Karpas-422 (cell line): ENCODE data around the gene GRK5. TPM values are rescaled to one million over a fixed set of nuclear protein-coding genes. Genes with fewer than 3 reads are reported as not detected.
A peak's percentile ranks its signal among the peaks of the same experiment; 100 is the strongest.

Source experiments
- DNase-seq: peaks from one replicate; pipeline ENCODE4 v3.0.0-alpha.2; 2015
- H2AFZ ChIP-seq: fragments of 200-600 bp; sonication (generic); 2 replicates; pipeline ENCODE4 v1.6.1; 2014; ENCODE audit warnings: antibody characterized with exemption, low read length, mixed read lengths
- H3K27ac ChIP-seq: fragments of 200-600 bp; sonication (generic); 2 replicates; pipeline ENCODE4 v1.5.1; 2014; ENCODE audit warnings: mild to moderate bottlenecking, low read length, moderate library complexity
- H3K27me3 ChIP-seq: fragments of 200-600 bp; sonication (generic); 2 replicates; pipeline ENCODE4 v1.6.1; 2014; ENCODE audit warnings: low read length, mixed read lengths
- H3K36me3 ChIP-seq: fragments of 200-600 bp; sonication (generic); 2 replicates; pipeline ENCODE4 v1.6.1; 2014; ENCODE audit warnings: low read length, mixed read lengths; ENCODE audit not compliant: insufficient read depth
- H3K4me1 ChIP-seq: fragments of 200-600 bp; sonication (generic); 2 replicates; pipeline ENCODE4 v1.6.1; 2014; ENCODE audit warnings: mild to moderate bottlenecking, low read length, mixed read lengths
- H3K4me2 ChIP-seq: fragments of 200-600 bp; sonication (generic); 2 replicates; pipeline ENCODE4 v1.6.1; 2014; ENCODE audit warnings: low read length, low read depth, mild to moderate bottlenecking; ENCODE audit not compliant: poor library complexity, severe bottlenecking
- H3K4me3 ChIP-seq: fragments of 200-600 bp; sonication (generic); 2 replicates; pipeline ENCODE4 v1.5.1; 2014; ENCODE audit warnings: mild to moderate bottlenecking, antibody characterized with exemption, low read length, mixed read lengths
- H3K79me2 ChIP-seq: fragments of 200-600 bp; sonication (generic); 2 replicates; pipeline ENCODE4 v1.6.1; 2014; ENCODE audit warnings: mild to moderate bottlenecking, low read length, mixed read lengths
- H3K9ac ChIP-seq: fragments of 200-600 bp; sonication (generic); 2 replicates; pipeline ENCODE4 v1.6.0; 2014; ENCODE audit warnings: low read length
- H3K9me2 ChIP-seq: fragments of 200-600 bp; sonication (generic), shearing (Covaris generic); replicated peaks from 2 replicates; pipeline ENCODE4 v1.6.0; 2014; ENCODE audit warnings: mild to moderate bottlenecking, low read length, moderate library complexity; ENCODE audit not compliant: insufficient read depth
- H3K9me3 ChIP-seq: fragments of 300-700, 200-600 bp; sonication (generic); 2 replicates; pipeline ENCODE4 v1.6.1; 2014; ENCODE audit warnings: low read length, mixed read lengths
- H4K20me1 ChIP-seq: fragments of 200-600 bp; sonication (generic); 2 replicates; pipeline ENCODE4 v1.6.1; 2014; ENCODE audit warnings: mild to moderate bottlenecking, antibody characterized with exemption, low read length, low read depth; ENCODE audit not compliant: insufficient read depth
- total RNA-seq: library from RNA; depleted of rRNA; stranded (reverse); fragments of >200 nt; shearing (Covaris generic); gene quantifications from 2 replicates; pipeline ENCODE4 v1.2.3, GENCODE V29; 2014; ENCODE audit warnings: low replicate concordance

The GRK5 gene
- total RNA-seq, 1 experiment from 2014 or later = 4.5 TPM

- H3K36me3 ChIP-seq = no peaks in the 10 kb centered on the region
- no peak overlapping the region for H3K4me3 ChIP-seq
- no peak for DNase-seq
- no peak overlapping the region for H3K4me2 ChIP-seq
- H3K9ac ChIP-seq = no peak overlapping the region
- H3K27me3 ChIP-seq = no peaks in the 10 kb centered on the region
- H4K20me1 ChIP-seq = no peaks in the 10 kb centered on the region
- H3K27ac ChIP-seq = no peak overlapping the region
- no peak overlapping the region for H2AFZ ChIP-seq
- H3K4me1 ChIP-seq = peaks cover 30% of the 10 kb centered on the region
- H3K79me2 ChIP-seq = no peaks in the 10 kb centered on the region
- H3K9me2 ChIP-seq = no peaks in the 10 kb centered on the region
- no peaks in the 10 kb centered on the region for H3K9me3 ChIP-seq
Observed at GRCh38 chr10:119481781-119482426, 274.5 kb downstream of the GRK5 start.

GRCh38 chr10:119483001-119483400 is 275.6 kb downstream of the GRK5 start:
- Histone ChIP-seq H3K9me2 (no peaks in the 10 kb centered on the region), H3K9me3 (no peaks in the 10 kb centered on the region), H3K4me1 (peaks cover 19% of the 10 kb centered on the region), H4K20me1 (no peaks in the 10 kb centered on the region), H3K4me2 (no peak overlapping the region), H3K9ac (no peak overlapping the region), H3K36me3 (no peaks in the 10 kb centered on the region), H2AFZ (no peak overlapping the region), H3K79me2 (no peaks in the 10 kb centered on the region), H3K27ac (no peak overlapping the region), H3K27me3 (no peaks in the 10 kb centered on the region), H3K4me3 (no peak overlapping the region)
- DNase-seq = no peak

DNA sequence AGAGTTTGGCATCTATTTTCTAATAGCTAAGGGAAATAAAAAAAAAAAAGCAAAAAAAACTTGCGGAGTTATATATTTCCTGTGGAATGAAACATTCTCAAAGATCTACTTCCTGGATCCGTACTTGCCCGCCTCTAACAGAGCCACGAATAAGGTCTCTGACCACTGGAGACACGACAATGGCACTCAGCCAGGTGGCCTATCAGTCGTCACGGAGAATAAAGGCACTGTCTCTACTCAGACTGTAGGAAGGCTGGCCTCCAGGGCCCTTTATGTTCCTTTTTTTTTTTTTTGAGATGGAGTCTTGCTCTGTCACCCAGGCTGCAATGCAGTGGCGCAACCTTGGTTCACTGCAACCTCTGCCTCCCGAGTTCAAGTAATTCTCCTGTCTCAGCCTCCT is 276.5 kb downstream of the GRK5 start:
- Histone ChIP-seq H3K27me3 (no peaks in the 10 kb centered on the region), H3K9me2 (no peaks in the 10 kb centered on the region), H3K9ac (no peak overlapping the region), H3K79me2 (no peaks in the 10 kb centered on the region), H3K9me3 (no peaks in the 10 kb centered on the region), H3K4me2 (no peak overlapping the region), H2AFZ (no peak overlapping the region), H3K36me3 (no peaks in the 10 kb centered on the region), H3K4me1 (peaks cover 13% of the 10 kb centered on the region), H3K27ac (no peak overlapping the region), H4K20me1 (no peaks in the 10 kb centered on the region), H3K4me3 (no peak overlapping the region)
- no peak for DNase-seq

- Histone ChIP-seq H4K20me1 (no peaks in the 10 kb centered on the region), H3K9me2 (no peaks in the 10 kb centered on the region), H3K4me3 (no peak overlapping the region), H3K79me2 (no peaks in the 10 kb centered on the region), H3K9me3 (no peaks in the 10 kb centered on the region), H3K27me3 (no peaks in the 10 kb centered on the region), H2AFZ (peak overlapping the region; percentile 89; the same call in 1 of the 2 replicates), H3K27ac (no peak overlapping the region), H3K36me3 (no peaks in the 10 kb centered on the region), H3K4me1 (peaks cover 16% of the 10 kb centered on the region), H3K9ac (no peak overlapping the region), H3K4me2 (peak overlapping the region; percentile 78)
- no peak for DNase-seq
Observed at GRCh38 chr10:119488675-119489074, 281.3 kb downstream of the GRK5 start.

DNA sequence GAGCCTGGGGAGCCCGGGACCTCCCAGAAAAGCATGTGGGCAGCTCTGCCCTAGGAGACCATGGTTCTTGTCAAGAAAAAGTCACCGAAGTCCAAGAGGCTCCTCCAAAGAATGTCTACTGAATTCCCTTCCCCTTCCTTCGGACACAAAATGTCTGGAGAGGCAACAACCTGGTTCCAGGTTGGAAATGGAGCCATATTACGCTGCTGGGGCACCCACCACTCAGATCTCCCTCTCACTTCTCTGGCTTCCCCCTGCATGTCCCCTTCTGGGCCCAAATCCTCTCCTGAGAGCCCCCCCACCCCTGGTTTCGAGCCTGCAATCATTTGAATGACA is 282.6 kb downstream of the GRK5 start:
- Histone ChIP-seq H3K4me3 (peak overlapping the region; percentile 66; the same call in 1 of the 2 replicates), H3K9me2 (no peaks in the 10 kb centered on the region), H4K20me1 (no peaks in the 10 kb centered on the region), H3K9me3 (no peaks in the 10 kb centered on the region), H2AFZ (no peak overlapping the region), H3K27me3 (no peaks in the 10 kb centered on the region), H3K27ac (no peak overlapping the region), H3K4me1 (peaks cover 16% of the 10 kb centered on the region), H3K4me2 (peak overlapping the region; percentile 78), H3K79me2 (no peaks in the 10 kb centered on the region), H3K9ac (peak overlapping the region; percentile 69), H3K36me3 (no peaks in the 10 kb centered on the region)
- DNase-seq = no peak

GRCh38 chr10:119491966-119492757 is 284.8 kb downstream of the GRK5 start:
- H4K20me1 ChIP-seq = no peaks in the 10 kb centered on the region
- DNase-seq = no peak
- H3K36me3 ChIP-seq = no peaks in the 10 kb centered on the region
- H2AFZ ChIP-seq = no peak overlapping the region
- no peaks in the 10 kb centered on the region for H3K79me2 ChIP-seq
- H3K9ac ChIP-seq = no peak overlapping the region
- no peaks in the 10 kb centered on the region for H3K9me2 ChIP-seq
- no peaks in the 10 kb centered on the region for H3K9me3 ChIP-seq
- H3K27ac ChIP-seq = no peak overlapping the region
- H3K4me2 ChIP-seq = no peak overlapping the region
- no peak overlapping the region for H3K4me3 ChIP-seq
- no peaks in the 10 kb centered on the region for H3K27me3 ChIP-seq
- H3K4me1 ChIP-seq = peaks cover 16% of the 10 kb centered on the region

DNA sequence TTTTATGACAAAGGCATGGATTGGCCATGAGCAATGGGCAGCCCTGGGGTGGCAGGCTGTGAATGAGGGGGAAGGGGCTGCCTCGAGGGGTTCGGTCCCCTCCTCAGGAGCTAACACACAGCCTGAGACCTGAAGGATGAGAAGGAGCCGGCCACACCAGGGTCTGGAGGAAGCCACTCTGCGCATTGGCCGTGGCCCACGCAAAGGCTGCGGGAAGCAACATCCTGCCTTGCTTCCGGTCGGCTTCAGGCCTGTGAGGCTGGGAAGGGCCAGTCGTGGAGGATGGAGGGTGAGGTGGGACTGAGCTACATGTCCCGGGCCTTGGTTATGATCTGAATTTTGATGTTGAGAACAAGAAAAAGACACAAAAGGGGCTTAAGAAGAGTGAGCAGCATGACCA is 285.8 kb downstream of the GRK5 start:
- Histone ChIP-seq H3K27ac (no peak overlapping the region), H3K4me3 (no peak overlapping the region), H2AFZ (no peak overlapping the region), H3K27me3 (no peaks in the 10 kb centered on the region), H3K9me3 (no peaks in the 10 kb centered on the region), H3K36me3 (no peaks in the 10 kb centered on the region), H3K4me2 (no peak overlapping the region), H3K9me2 (no peaks in the 10 kb centered on the region), H3K4me1 (peaks cover 16% of the 10 kb centered on the region), H3K79me2 (no peaks in the 10 kb centered on the region), H3K9ac (no peak overlapping the region), H4K20me1 (no peaks in the 10 kb centered on the region)
- no peak for DNase-seq

DNA sequence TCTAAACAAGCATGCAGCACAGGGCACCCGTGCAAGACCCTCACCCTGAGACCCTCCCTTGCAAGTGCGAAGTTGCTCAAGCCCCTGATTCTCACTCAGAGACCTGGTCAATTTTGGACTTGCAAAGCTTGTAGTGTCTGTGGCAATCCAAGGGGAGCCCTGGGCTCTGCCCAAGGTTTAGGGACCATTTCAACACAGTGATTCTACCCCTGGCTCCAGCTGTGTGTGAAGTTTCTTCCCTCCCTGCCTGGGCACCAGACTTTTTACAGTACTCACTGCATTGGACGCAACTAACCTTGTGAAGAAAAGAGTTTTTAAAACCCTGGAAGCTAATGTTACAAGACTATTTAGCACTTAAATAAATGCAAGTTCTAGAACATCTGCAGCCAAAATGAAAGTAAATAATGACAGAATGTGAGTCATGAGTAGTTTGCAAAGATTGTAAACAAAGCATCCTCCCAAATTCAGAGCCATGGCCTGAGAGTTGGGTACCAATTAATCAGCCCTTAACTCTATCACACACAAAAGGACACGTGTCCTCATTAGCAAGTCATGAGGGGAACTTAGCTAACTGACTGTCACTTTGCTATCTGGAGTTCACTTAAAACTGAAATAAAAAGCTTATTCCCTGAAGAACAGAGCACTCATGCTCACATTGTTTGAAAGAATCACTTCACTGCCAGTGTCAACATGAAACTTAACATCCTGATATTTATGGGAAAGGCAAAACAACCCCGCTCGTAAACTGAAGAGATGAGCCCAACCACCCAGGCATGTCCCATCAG is 287.1 kb downstream of the GRK5 start:
- H3K9me2 ChIP-seq = no peaks in the 10 kb centered on the region
- no peak for DNase-seq
- no peaks in the 10 kb centered on the region for H3K79me2 ChIP-seq
- no peak overlapping the region for H3K4me2 ChIP-seq
- H2AFZ ChIP-seq = no peak overlapping the region
- no peaks in the 10 kb centered on the region for H3K9me3 ChIP-seq
- H3K4me1 ChIP-seq = peaks cover 8% of the 10 kb centered on the region
- no peak overlapping the region for H3K27ac ChIP-seq
- no peaks in the 10 kb centered on the region for H3K36me3 ChIP-seq
- H3K27me3 ChIP-seq = no peaks in the 10 kb centered on the region
- no peaks in the 10 kb centered on the region for H4K20me1 ChIP-seq
- H3K4me3 ChIP-seq = no peak overlapping the region
- no peak overlapping the region for H3K9ac ChIP-seq
